GM19468 (cell line): ENCODE results near the gene PRR5.

Source experiments
- ATAC-seq: cut with Tn5 transposase; IDR thresholded peaks from one replicate; pipeline ENCODE4 v1.9.1; 2021; ENCODE audit warnings: mild to moderate bottlenecking, moderate library complexity, moderate number of reproducible peaks; ENCODE audit not compliant: unreplicated experiment; ENCODE audit errors: extremely low read depth

Gene PRR5

GRCh38 chr22:44710474-44711240 is 8.7 kb downstream of the PRR5 start:
- no peak for ATAC-seq

GRCh38 chr22:44711241-44711560 is 9.2 kb downstream of the PRR5 start:
- no peak for ATAC-seq

GRCh38 chr22:44711690-44712555 is 9.9 kb downstream of the PRR5 start:
- no peak for ATAC-seq

DNA sequence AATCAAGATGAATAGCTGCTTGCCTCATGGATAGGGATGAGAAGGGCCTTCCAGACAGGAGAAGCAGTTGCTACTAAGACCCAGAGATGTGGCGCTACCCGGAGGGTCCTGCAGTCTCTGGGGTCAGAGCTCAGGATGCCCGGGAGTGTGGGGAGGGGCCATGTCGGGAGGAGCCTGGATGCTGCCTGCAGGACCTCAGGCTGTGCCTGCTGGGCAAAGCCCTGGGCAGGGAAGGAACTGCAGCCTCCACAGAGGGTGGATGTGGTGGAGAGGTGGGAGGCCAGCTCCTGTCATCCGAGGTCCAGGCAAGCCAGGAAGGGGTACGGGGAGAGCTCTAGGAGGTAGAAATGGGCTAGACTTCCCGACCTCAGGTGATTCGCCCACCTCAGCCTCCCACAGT is 11.0 kb downstream of the PRR5 start:
- ATAC-seq = no peak

- no peak for ATAC-seq
Measured at GRCh38 chr22:44714703-44715350, 12.8 kb downstream of the PRR5 start.

GRCh38 chr22:44718418-44718817 is 16.4 kb downstream of the PRR5 start:
- ATAC-seq = no peak

DNA sequence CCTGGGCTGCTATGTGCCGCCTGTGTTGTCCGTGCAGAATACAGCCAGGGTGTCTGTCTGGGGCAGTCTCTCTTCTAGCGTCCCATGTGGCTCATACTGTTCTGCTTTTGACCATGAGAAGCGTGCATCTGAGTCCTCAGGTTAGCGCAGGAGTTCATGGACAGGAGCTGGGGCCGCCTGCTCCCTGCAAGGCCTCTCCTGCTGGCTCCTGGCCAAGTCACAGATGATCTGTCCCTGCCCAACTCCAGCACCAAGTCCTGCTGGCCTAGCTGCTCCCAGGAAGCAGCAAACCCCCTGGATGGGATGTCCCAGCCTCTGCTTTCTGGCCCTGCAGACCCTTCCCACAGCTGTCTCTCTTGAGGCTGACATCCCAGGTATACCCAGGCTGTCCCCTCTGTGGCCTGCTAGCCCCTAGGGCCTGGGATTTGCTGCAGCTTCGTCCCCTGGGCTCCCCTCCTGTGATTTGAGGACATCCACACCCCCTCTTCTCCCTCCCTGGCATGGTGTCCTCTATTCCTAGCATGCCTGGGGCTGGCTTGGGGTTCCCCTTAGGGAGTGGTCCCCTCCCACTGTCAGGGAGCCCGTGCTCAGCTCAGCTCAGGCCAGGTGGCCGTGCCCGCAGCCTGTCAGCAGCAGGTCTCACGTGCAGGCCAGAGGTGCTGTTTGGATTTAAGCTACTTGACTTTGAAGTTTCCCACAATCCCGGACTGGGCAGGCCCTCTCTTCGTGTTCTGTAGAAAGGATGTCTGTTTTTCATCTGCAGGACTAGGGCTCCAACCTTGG is 17.8 kb downstream of the PRR5 start:
- ATAC-seq = no peak

- ATAC-seq = no peak
Measured at GRCh38 chr22:44721213-44721612, 19.2 kb downstream of the PRR5 start.

GRCh38 chr22:44722611-44723010 is 20.6 kb downstream of the PRR5 start:
- ATAC-seq = no peak

DNA sequence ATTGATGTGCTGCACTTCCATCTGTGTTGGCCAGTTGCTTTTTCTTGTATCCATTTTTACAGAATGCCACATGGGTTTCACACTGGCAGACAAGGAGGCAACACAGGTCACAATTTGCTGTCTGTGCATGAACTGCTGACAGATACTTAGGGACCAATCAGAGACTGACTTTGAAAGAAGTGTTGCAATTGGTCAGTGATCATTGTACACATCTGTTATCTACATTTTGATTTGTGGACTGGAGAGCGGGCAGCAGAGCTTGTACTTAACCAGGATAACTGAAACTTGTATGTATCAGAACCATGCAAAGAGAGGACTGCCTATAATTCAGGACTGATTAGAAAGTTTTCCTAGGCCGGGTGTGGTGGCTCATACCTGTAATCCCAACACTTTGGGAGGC is 21.8 kb downstream of the PRR5 start:
- no peak for ATAC-seq

GRCh38 chr22:44724416-44724815 is 22.4 kb downstream of the PRR5 start:
- ATAC-seq = no peak

DNA sequence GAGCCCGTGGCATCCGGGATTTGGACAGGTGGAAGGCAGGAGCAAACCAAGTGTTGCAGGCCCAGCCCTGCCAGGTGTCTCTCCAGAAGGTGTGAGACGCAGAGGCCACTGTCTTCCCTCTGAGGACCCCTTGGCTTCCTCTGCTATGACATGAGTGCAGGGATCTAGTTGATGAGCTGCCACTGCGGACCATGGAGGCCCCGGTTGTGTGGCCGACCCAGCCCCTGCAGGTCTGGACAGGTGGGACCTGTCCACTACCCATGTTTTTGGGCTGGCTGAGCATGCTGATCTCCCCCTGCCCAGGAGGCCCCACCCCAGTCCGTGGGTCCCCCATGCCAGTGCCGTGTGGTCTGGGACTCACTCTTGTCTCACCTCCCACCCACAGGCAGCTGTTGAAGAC is 22.9 kb downstream of the PRR5 start:
- no peak for ATAC-seq

GRCh38 chr22:44726439-44726838 is 24.4 kb downstream of the PRR5 start:
- ATAC-seq = no peak

DNA sequence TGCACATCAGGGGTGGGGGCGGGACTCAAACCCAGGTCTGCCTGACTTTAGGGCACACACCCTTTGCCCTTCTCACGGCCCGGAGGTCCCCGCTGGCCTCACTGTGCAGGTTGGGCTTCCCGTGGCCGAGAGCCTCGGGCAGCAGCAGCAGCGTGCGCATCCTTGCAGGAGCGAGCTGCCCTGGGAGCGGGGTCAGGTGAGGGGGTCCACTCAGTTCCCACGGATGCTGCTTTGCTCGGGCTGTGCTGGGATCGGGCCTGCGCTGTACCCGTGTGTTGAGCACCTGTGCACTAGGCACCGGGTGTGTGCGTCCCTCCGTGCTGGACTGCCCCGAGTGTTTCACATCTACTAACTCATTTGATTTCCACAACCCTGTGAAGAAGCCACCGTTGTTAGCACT is 25.1 kb downstream of the PRR5 start:
- ATAC-seq = no peak

DNA sequence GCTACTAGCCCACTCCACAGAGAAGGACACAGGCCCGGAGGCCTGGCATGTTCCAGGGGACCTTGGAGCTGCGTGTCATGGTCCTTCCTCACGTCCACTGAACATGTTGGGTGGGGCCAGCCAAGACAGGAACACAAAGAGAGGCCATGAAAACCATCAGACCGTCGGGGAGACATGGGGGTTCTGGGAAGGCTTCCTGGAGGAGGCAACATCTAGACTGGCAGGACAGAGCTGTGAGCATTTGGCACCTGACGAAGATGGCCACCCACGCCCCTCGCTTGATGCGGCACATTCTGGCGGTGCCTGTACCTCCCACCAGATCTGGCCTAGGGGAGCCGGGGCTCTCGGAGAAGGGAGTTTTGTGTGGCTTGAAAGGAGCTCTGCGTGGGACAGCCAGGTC is 25.7 kb downstream of the PRR5 start:
- ATAC-seq = no peak

DNA sequence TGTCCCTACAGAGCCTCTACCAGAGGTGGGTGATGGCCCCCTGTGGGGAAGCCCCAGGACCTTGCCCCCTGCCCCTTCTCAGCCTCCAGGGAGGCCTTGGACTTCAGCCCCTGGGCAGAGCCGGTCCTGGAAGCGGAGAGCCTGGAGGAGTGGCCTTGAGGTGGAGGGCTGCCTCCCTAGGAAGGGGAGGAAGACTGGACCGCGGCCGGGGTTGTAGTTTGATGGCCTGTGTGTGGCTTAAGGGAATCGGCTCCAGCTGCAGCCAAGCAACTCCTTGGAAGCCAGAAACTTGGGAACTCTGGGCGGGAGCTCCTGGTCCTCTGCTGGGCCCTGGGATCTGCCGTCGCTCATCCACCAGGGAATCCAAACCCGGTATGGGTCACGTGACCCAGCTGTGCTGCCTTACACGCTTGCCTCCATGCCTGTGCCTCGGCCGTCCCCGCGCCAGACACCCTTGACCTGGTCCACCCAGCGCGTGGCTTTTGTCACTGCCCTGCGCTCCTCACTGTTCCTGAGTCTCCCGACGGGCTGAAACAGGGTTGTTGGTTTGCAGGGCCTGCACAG is 26.8 kb downstream of the PRR5 start:
- no peak for ATAC-seq

DNA sequence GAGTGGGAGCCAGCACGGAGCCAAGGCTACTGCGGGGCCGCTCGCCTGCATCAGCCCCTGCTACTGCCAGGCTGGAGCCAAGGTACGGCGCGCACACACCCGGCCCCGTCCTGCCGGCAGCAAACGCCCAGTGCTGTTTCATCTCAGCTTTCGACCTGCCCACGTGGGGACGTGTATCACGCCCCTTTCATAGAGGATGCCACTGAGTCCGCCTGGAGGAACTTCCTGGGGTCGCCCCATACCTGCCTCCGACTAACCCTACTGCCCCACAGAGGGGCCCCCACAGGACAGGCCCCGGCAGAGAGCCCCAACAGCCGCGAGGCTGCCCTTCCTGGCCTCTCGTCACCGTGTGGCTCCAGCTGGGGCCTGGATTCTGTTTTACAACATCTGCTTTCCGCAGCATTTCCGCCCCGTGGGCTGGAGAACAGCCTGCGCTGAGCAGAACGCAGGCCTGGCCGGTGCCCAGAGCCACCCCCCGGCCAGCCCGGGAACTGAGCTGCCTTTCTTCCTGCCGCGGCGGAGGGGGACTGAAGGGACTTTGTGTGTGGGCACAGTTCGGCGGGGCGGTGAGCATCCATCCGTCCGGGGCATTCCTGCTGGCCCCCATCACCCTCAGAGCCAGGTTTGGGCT is 27.5 kb downstream of the PRR5 start:
- no peak for ATAC-seq

- no peak for ATAC-seq
Measured at GRCh38 chr22:44730022-44730393, 28.0 kb downstream of the PRR5 start.

DNA sequence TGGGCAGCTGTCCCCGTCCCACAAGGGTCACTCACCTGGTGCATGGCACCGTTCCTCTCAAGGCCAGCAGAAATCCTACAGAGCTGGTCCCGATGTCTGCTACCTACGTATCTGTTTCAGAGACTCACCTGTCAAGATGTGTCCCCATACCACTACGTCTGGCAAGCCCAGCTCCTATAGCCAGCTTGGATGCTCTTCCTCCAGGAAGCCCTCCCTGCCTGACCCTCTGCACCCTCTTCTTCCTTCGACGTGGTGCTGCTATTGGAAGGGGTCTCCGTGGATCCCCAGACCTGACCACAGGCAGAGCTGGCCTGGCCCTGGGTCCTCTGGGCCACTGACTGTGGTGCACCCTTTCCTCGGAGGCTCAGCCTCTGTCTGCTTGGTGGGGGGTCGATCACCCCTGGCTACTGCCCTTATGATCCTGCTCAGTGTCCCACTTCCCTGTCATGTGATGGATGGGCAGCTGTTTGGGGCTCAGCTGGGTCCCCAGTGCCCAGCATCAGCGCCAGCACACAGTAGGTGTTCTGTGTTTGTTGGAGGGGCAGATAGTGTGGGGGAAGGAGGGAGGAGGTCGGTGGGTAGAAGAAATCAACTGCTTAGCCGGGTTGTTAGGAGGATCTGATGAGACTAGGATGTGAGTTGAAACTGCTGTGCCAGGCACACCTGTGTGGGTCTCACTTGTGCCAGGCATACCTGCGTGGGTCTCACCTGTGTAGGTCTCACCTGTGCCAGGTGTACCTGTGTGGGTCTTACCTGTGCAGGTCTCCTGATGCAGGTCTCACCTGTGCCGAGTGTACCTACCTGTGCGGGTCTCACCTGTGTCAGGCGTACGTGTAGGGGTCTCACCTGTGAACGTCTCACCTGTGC is 28.7 kb downstream of the PRR5 start:
- ATAC-seq = no peak
